GM12878 (cell line): Measurements from ENCODE around the gene NFKBIZ. TPM values are rescaled to one million over a fixed set of nuclear protein-coding genes. Genes with fewer than 3 reads are reported as not detected.

Experiments used
- ATAC-seq: fragments of 200-7000 bp; cut with Tn5 transposase; 3 replicates; pipeline ENCODE4 v1.9.1; 2020; ENCODE audit warnings: mild to moderate bottlenecking, moderate library complexity
- BruUV-seq: library from RNA; stranded (reverse); fragments of 400-500 nt; replicated peaks from 2 replicates; lab custom pipeline; 2021; lab: Mats Ljungman, UMichigan
- CTCF ChIA-PET: fragments of 300-600 bp; sonication (Branson Sonifier 250); formaldehyde crosslinking; extraction: SDS; loops from one replicate; lab custom pipeline; 2021; ENCODE audit warnings: inconsistent platforms; lab: Yijun Ruan, JAX
- POLR2A ChIA-PET: fragments of 350-600 bp; formaldehyde crosslinking; extraction: SDS; loops from one replicate; lab custom pipeline; 2021; ENCODE audit warnings: inconsistent platforms; lab: Charles Lee
- RAD21 ChIA-PET: fragments of 300-600 bp; sonication (Branson Sonifier 250); formaldehyde crosslinking; loops from one replicate; lab custom pipeline; 2023; ENCODE audit warnings: antibody characterized with exemption; ENCODE audit not compliant: unreplicated experiment; lab: Charles Lee
- SMC1A ChIA-PET: fragments of 300-600 bp; sonication (Branson Sonifier 250); formaldehyde crosslinking; loops from one replicate; lab custom pipeline; 2023; ENCODE audit not compliant: unreplicated experiment, uncharacterized antibody; lab: Charles Lee
- DNase-seq: peaks from one replicate; pipeline ENCODE4 v3.0.0-alpha.2; 2011; ENCODE audit warnings: low read depth, low spot score
- FAIRE-seq: peaks from 3 replicates; lab custom pipeline; 2011; peaks lifted over from hg19 to GRCh38; lab: Jason Lieb, UNC
- H2AFZ ChIP-seq: 2 replicates; pipeline ENCODE4 v1.6.0; 2011; ENCODE audit warnings: low read depth, low read length, control low read depth; ENCODE audit not compliant: control insufficient read depth
- H3K27ac ChIP-seq: 2 replicates; pipeline ENCODE4 v1.5.1; 2011; ENCODE audit warnings: control low read depth; ENCODE audit not compliant: control insufficient read depth, insufficient read depth
- H3K27me3 ChIP-seq, 2 experiments: replicated peaks in 1 of 2; 2 replicates each; pipeline versions ENCODE4 v1.6.0 to v1.6.1; 2011; ENCODE audit warnings: low read length in 1 of 2; ENCODE audit not compliant: control insufficient read depth in 2 of 2, insufficient read depth in 2 of 2
- H3K36me3 ChIP-seq, 2 experiments: 2 replicates each; pipeline ENCODE4 v1.5.1; 2011; ENCODE audit warnings: low read length in 1 of 2; ENCODE audit not compliant: control insufficient read depth in 2 of 2, insufficient read depth in 2 of 2
- H3K4me1 ChIP-seq: 2 replicates; pipeline ENCODE4 v1.6.1; 2011; ENCODE audit warnings: mild to moderate bottlenecking, low read length, moderate library complexity, mixed read lengths; ENCODE audit not compliant: control insufficient read depth, insufficient read depth
- H3K4me2 ChIP-seq: 2 replicates; pipeline ENCODE4 v1.6.0; 2011; ENCODE audit warnings: control low read depth; ENCODE audit not compliant: control insufficient read depth, insufficient read depth
- H3K4me3 ChIP-seq: fragments of 200-600 bp; sonication (generic); 2 replicates; pipeline ENCODE4 v1.5.1; 2016
- H3K79me2 ChIP-seq: 2 replicates; pipeline ENCODE4 v1.6.0; 2011; ENCODE audit warnings: low read length; ENCODE audit not compliant: control insufficient read depth, insufficient read depth
- H3K9ac ChIP-seq: 2 replicates; pipeline ENCODE4 v1.8.0; 2011; ENCODE audit warnings: low read length, control low read depth, mixed read lengths; ENCODE audit not compliant: control insufficient read depth, insufficient read depth
- H3K9me3 ChIP-seq: replicated peaks from 3 replicates; pipeline ENCODE4 v1.5.1; 2011; ENCODE audit warnings: mild to moderate bottlenecking, low read length; ENCODE audit not compliant: control insufficient read depth, insufficient read depth
- H4K20me1 ChIP-seq: 2 replicates; pipeline ENCODE4 v1.6.0; 2011; ENCODE audit not compliant: control insufficient read depth, insufficient read depth
- CEBPB ChIP-seq, 2 experiments: fragments of 150-350 bp in 1 of 2; IDR thresholded peaks; 2 replicates each; pipeline ENCODE4 v1.6.1; 2012 to 2014; ENCODE audit warnings: low read depth in 2 of 2, low read length in 2 of 2, borderline replicate concordance in 1 of 2, inconsistent platforms in 1 of 2
- FOS ChIP-seq: IDR thresholded peaks from 3 replicates; pipeline ENCODE4 v1.6.1; 2011; ENCODE audit warnings: borderline replicate concordance; ENCODE audit not compliant: insufficient read length; ENCODE audit errors: extremely low read depth
- MLLT1 ChIP-seq: fragments of 450-650 bp; IDR thresholded peaks from 2 replicates; pipeline ENCODE4 v1.6.1; 2016; ENCODE audit warnings: mild to moderate bottlenecking
- NR2F1 ChIP-seq: fragments of 450-650 bp; conservative IDR thresholded peaks from 2 replicates; pipeline ENCODE4 v1.6.1; 2017; ENCODE audit warnings: mild to moderate bottlenecking
- RELA ChIP-seq: fragments of 450-650 bp; IDR thresholded peaks from 2 replicates; pipeline ENCODE4 v1.8.0; 2014; ENCODE audit warnings: borderline replicate concordance; ENCODE audit not compliant: partially characterized antibody
- SMC3 ChIP-seq: IDR thresholded peaks from 2 replicates; pipeline ENCODE4 v1.6.1; 2011; ENCODE audit warnings: low read length, improper control_type of control experiment, borderline replicate concordance
- SPI1 ChIP-seq: IDR thresholded peaks from 2 replicates; pipeline ENCODE4 v1.6.1; 2011; ENCODE audit warnings: low read depth, mild to moderate bottlenecking, low read length, moderate library complexity, borderline replicate concordance; ENCODE audit not compliant: insufficient read depth
- WGBS: methylation state at CpG from one replicate; pipeline ENCODE4 v1.1.6; 2016; ENCODE audit warnings: low lambda C conversion rate; ENCODE audit not compliant: insufficient replicate concordance, insufficient coverage; ENCODE audit errors: missing lambda C conversion rate; 5-methylcytosine and 5-hydroxymethylcytosine counted together
- in situ Hi-C: fragments of 300-500 bp; cut with MboI; formaldehyde crosslinking; loops from 9 replicates; pipeline ENCODE4 v1.14.3; 2018; ENCODE audit warnings: mixed read lengths
- intact Hi-C: fragments of 100-400 bp; cut with micrococcal nuclease; formaldehyde crosslinking; loops from one replicate; pipeline ENCODE4 v1.14.2; 2022; ENCODE audit not compliant: unreplicated experiment
- polyA plus RNA-seq, 11 experiments: library from polyadenylated mRNA; depleted of rRNA in 4 of 11; unstranded in 6 of 11; stranded (reverse) in 5 of 11; fragments of >200 nt; fragmentation: Nextera tagmentation in 4 of 11; fragmentation: Illumina TruSeq in 1 of 11; extraction: Ambion mirVana in 4 of 11; extraction: Trizol in 1 of 11; gene quantifications; 1 replicate in 1 of 11; 2 replicates in 10 of 11; pipeline versions ENCODE4 v1.2.1 to v1.2.3, GENCODE V29; 2011 to 2016; ENCODE audit warnings: inconsistent platforms in 2 of 11, missing spikeins in 2 of 11, low read depth in 1 of 11
- total RNA-seq, 4 experiments: library from RNA; depleted of rRNA in 3 of 4; stranded (reverse); fragments of >200 nt in 3 of 4; fragmentation: Illumina TruSeq in 1 of 4; extraction: Trizol in 1 of 4; gene quantifications; 2 replicates each; pipeline versions ENCODE4 v1.2.1 to v1.2.3, GENCODE V29; 2013 to 2021

NFKBIZ gene
- total and polyA plus RNA-seq, 10 of the 15 experiments (the other 5 are each of a cell fraction or from before 2014, with no cell fraction given), result 6.3 to 53.8 (median 17.3) TPM

- Histone ChIP-seq H3K27me3 (no peaks in the 10 kb centered on the region), H3K27ac (no peak overlapping the region), H3K4me1 (peaks cover 12% of the 10 kb centered on the region), H3K79me2 (no peaks in the 10 kb centered on the region), H3K9ac (no peak overlapping the region), H3K4me2 (no peak overlapping the region), H4K20me1 (no peaks in the 10 kb centered on the region), H2AFZ (no peak overlapping the region), H3K9me3 (no peaks in the 10 kb centered on the region; the same call in 1 of the 3 replicates), H3K4me3 (no peak overlapping the region), H3K36me3 (no peaks in the 10 kb centered on the region)
- ChIA-PET RAD21 (no interaction called here), SMC1A (no interaction called here), POLR2A (no interaction called here), CTCF (interaction anchor here (1.1 kb wide), 1 partner anchor 17 kb away, joined by 3 read pairs; no protein-coding TSS in a partner anchor)
- WGBS, result 57% methylated on average over 5 of the region's 5 CpGs
- in situ Hi-C loops (no loop called here), intact Hi-C loops (no loop called here)
- ATAC-seq, result peak; percentile 46; the same call in 2 of the 3 replicates
- no peak for FAIRE-seq
- TF ChIP-seq NR2F1 (peak; percentile 52; the same call in 1 of the 2 replicates), MLLT1 (no peak), RELA (no peak), SMC3 (no peak), CEBPB (IDR thresholded peaks at IDR 0.05; ENCODE audit: borderline replicate concordance in 1 of 2, low read depth in 2 of 2, low read length in 2 of 2) (no peak), FOS (no peak), SPI1 (no peak)
- no TSS peak for BruUV-seq
- DNase-seq, result no peak
These were observed 30.4 kb downstream of the NFKBIZ start for GRCh38 chr3:101879623-101880284.
